ENCODE data around the gene STK11IP. TPM values are rescaled to one million over a fixed set of nuclear protein-coding genes. Genes with fewer than 3 reads are reported as not detected.

Gene STK11IP
- total and polyA plus RNA-seq, 2 of the 4 experiments (the other 2 are of a cell fraction), result 14.5 to 19.7 TPM

DNA sequence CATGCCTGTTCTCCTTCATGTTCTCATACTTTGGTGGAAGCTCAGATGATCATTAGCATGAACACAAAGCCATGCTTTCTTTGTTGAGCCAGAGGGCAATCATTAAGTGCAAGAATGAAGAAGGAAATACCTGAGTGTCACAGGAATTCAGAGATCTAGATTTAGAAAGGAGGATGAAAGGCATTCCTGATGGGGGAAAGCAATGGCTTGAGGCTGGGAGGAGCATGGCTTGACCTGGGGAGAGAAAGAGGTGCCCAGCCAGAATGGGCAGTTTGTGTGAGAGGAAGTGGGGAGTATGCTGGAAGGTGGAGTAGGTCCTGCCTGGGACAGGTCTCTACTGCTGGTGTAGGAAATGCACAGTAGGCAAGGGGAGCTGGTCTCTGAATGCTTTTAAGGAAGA is 64.9 kb downstream of the STK11IP start (continued):
- TF ChIP-seq, protein P1, sequence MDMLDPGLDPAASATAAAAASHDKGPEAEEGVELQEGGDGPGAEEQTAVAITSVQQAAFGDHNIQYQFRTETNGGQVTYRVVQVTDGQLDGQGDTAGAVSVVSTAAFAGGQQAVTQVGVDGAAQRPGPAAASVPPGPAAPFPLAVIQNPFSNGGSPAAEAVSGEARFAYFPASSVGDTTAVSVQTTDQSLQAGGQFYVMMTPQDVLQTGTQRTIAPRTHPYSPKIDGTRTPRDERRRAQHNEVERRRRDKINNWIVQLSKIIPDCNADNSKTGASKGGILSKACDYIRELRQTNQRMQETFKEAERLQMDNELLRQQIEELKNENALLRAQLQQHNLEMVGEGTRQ (IDR thresholded peaks at IDR 0.05; ENCODE audit: low read depth, low read length), result no peak
- TF ChIP-seq CEBPB (IDR thresholded peaks at IDR 0.05; ENCODE audit: low read depth, low read length) (no peak), MAFK (IDR thresholded peaks at IDR 0.05; ENCODE audit: low read depth, low read length) (no peak)

DNA sequence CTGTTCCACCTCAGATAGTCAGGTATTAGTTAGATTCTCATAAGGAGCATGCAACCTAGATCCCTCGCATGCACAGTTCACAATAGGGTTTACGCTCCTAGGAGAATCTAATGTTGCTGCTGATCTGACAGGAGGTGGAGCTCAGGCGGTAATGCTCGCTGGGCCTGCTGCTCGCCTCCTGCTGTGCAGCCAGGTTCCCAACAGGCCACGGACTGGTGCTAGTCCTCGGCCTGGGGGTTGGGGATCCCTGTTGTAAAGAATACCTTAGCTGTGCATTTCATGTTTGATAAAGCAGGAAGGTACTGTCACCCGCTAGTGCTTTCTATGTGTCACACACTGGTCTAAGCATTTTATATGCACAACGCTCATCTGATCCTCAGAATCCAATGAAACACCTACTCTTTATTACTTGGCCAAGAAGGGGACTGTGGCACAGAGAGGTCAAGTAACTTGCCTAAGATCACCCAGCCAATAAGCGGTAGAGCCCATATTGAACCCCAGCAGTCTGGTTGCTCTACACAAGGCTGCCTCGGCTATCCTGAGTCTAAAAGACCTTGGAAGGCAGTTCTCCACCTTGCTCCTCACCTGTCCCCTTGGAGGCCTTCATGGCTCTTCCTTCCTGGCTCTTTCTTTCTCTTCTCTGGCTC is 65.6 kb downstream of the STK11IP start:
- Histone ChIP-seq H4K8ac (ENCODE audit: low read depth in 2 of 2, low read length in 2 of 2) (no peak overlapping the region), H3K23ac (ENCODE audit: low read depth, low read length) (no peak overlapping the region), H2AK5ac (ENCODE audit: low read depth, low read length) (no peak overlapping the region), H3K14ac (replicated peaks; ENCODE audit: low read depth, low read length) (no peak overlapping the region), H4K91ac (ENCODE audit: insufficient read depth, low read depth, low read length) (no peak overlapping the region), H3K4me3 (ENCODE audit: insufficient read depth, low read depth, low read length) (no peak overlapping the region), H3K9ac (ENCODE audit: low read depth, low read length) (no peak overlapping the region), H2BK20ac (ENCODE audit: low read depth, low read length) (no peak overlapping the region), H4K20me1 (ENCODE audit: insufficient read depth, low read length) (no peaks in the 10 kb centered on the region), H3K27me3 (ENCODE audit: control insufficient read depth, insufficient read depth, low read length) (peaks cover 12% of the 10 kb centered on the region), H2AFZ (replicated peaks; ENCODE audit: low read length, poor library complexity) (no peak overlapping the region), H2BK15ac (ENCODE audit: low read depth, low read length) (no peak overlapping the region), H3K9me3 (ENCODE audit: control insufficient read depth, insufficient read depth, low read length) (peaks cover 4% of the 10 kb centered on the region), H2BK5ac (ENCODE audit: low read depth, low read length, poor library complexity, severe bottlenecking) (no peak overlapping the region), H4K5ac (ENCODE audit: low read depth, low read length) (no peak overlapping the region), H3K79me1 (ENCODE audit: low read depth in 1 of 2, low read length in 2 of 2) (no peaks in the 10 kb centered on the region), H3K18ac (ENCODE audit: low read depth, low read length) (no peak overlapping the region), H2BK120ac (ENCODE audit: low read depth, low read length) (no peak overlapping the region), H3K36me3 (ENCODE audit: control insufficient read depth, insufficient read depth, low read length) (no peaks in the 10 kb centered on the region), H3K4ac (ENCODE audit: low read depth, low read length) (no peak overlapping the region), H2AK9ac (replicated peaks; ENCODE audit: low read depth, low read length, poor library complexity) (no peak overlapping the region), H3K27ac (ENCODE audit: insufficient read depth, low read length) (no peak overlapping the region), H3K56ac (ENCODE audit: extremely low read depth, insufficient read depth, low read length) (no peak overlapping the region), H3K4me2 (ENCODE audit: low read depth, low read length) (no peak overlapping the region), H3K9me1 (ENCODE audit: insufficient read depth, low read length) (no peaks in the 10 kb centered on the region), H3K4me1 (ENCODE audit: control insufficient read depth, insufficient read depth, low read length) (0 out of 2 replicates have a peak, but pooled peaks cover 2% of the 10 kb centered on the region)
- in situ Hi-C loops (cut with MboI; ENCODE audit: low sequenced_read_pairs) (no loop called here), dilution Hi-C loops (cut with HindIII; ENCODE audit: low sequenced_read_pairs, unreplicated experiment) (no loop called here), intact Hi-C loops (cut with micrococcal nuclease) (no loop called here)
- no TSS peak for BruUV-seq (replicated peaks)
- TF ChIP-seq SMC3 (IDR thresholded peaks at IDR 0.05; ENCODE audit: low read depth, low read length), result no peak
- TF ChIP-seq RAD21 (IDR thresholded peaks at IDR 0.05; ENCODE audit: low read length), result no peak
- TF ChIP-seq NFE2L2 (IDR thresholded peaks at IDR 0.05; ENCODE audit: low read depth, low read length), result no peak
- TF ChIP-seq CHD1 (IDR thresholded peaks at IDR 0.05; ENCODE audit: low read depth, low read length), result no peak
- no peak for TF ChIP-seq RCOR1 (IDR thresholded peaks at IDR 0.05; ENCODE audit: insufficient replicate concordance, low read length)
- 88% methylated on average over 3 of the region's 11 CpGs; no CpG with 5 or more reads in 1 of the 2 experiments for WGBS, 2 experiments (ENCODE audit: extremely low coverage in 2 of 2, insufficient read length in 1 of 2)
- ATAC-seq (ENCODE audit: low read depth), result no peak
- POLR2A ChIA-PET (ENCODE audit: unreplicated experiment), result no interaction called here
- DNase-seq, result no peak
- CTCF ChIA-PET, result no interaction called here

Measured in IMR-90 (cell line).